BLaER1 (cell line): ENCODE results near the gene TUBB2A.
"Not testable (repeated sequence)": the region's sequence is repeated elsewhere in the genome, so short reads cannot be mapped to it uniquely, and the experiment has no call there.

Source experiments
- H3K27ac ChIP-seq: shearing (Covaris generic); formaldehyde crosslinking; 2 replicates; pipeline ENCODE4 v1.8.1; 2022
- H3K27me3 ChIP-seq: shearing (Covaris generic); formaldehyde crosslinking; 2 replicates; pipeline ENCODE4 v1.8.1; 2022
- H3K36me3 ChIP-seq: shearing (Covaris generic); formaldehyde crosslinking; 2 replicates; pipeline ENCODE4 v1.8.1; 2022
- H3K4me1 ChIP-seq: shearing (Covaris generic); formaldehyde crosslinking; 2 replicates; pipeline ENCODE4 v1.8.1; 2022
- H3K4me2 ChIP-seq: shearing (Covaris generic); formaldehyde crosslinking; 2 replicates; pipeline ENCODE4 v1.8.1; 2022
- H3K4me3 ChIP-seq: shearing (Covaris generic); formaldehyde crosslinking; 2 replicates; pipeline ENCODE4 v1.8.1; 2022
- H3K9ac ChIP-seq: shearing (Covaris generic); formaldehyde crosslinking; 2 replicates; pipeline ENCODE4 v1.8.1; 2022
- H3K9me3 ChIP-seq: shearing (Covaris generic); formaldehyde crosslinking; 2 replicates; pipeline ENCODE4 v1.8.1; 2022
- H4K20me1 ChIP-seq: shearing (Covaris generic); formaldehyde crosslinking; 2 replicates; pipeline ENCODE4 v1.8.1; 2022
- Cebpa-rat ChIP-seq: shearing (Covaris generic); IDR thresholded peaks from 2 replicates; pipeline ENCODE4 v1.8.1; 2022

TUBB2A gene

GRCh38 chr6:3165631-3166534 is 8.5 kb upstream of the TUBB2A start:
- H3K4me1 ChIP-seq = peaks cover 26% of the 10 kb centered on the region
- H3K36me3 ChIP-seq = no peaks in the 10 kb centered on the region
- no peaks in the 10 kb centered on the region for H4K20me1 ChIP-seq
- peaks cover 5% of the 10 kb centered on the region; the same call in 1 of the 2 replicates for H3K9me3 ChIP-seq
- no peaks in the 10 kb centered on the region for H3K27me3 ChIP-seq
- no peak overlapping the region for H3K27ac ChIP-seq
- TF ChIP-seq Cebpa-rat = no peak
- peak overlapping the region; percentile 25 for H3K4me2 ChIP-seq
- no peak overlapping the region for H3K9ac ChIP-seq
- no peak overlapping the region for H3K4me3 ChIP-seq

- H3K36me3 ChIP-seq = no peaks in the 10 kb centered on the region
- no peak overlapping the region for H3K27ac ChIP-seq
- H3K4me3 ChIP-seq = no peak overlapping the region
- H3K9me3 ChIP-seq = no peaks in the 10 kb centered on the region
- no peaks in the 10 kb centered on the region for H4K20me1 ChIP-seq
- H3K9ac ChIP-seq = no peak overlapping the region
- H3K27me3 ChIP-seq = peaks cover 3% of the 10 kb centered on the region; the same call in 1 of the 2 replicates
- H3K4me1 ChIP-seq = peaks cover 33% of the 10 kb centered on the region
- TF ChIP-seq Cebpa-rat = no peak
- no peak overlapping the region for H3K4me2 ChIP-seq
Measured at GRCh38 chr6:3164388-3164787, 7.0 kb upstream of the TUBB2A start.

- peak; percentile 59; the same call in 1 of the 2 replicates for TF ChIP-seq Cebpa-rat
- no peaks in the 10 kb centered on the region for H3K9me3 ChIP-seq
- H3K4me3 ChIP-seq = peak overlapping the region; percentile 75
- no peak overlapping the region for H3K27ac ChIP-seq
- H3K4me1 ChIP-seq = peaks cover 33% of the 10 kb centered on the region
- peaks cover 3% of the 10 kb centered on the region; the same call in 1 of the 2 replicates for H3K27me3 ChIP-seq
- no peaks in the 10 kb centered on the region for H3K36me3 ChIP-seq
- no peak overlapping the region for H3K9ac ChIP-seq
- peak overlapping the region; percentile 84 for H3K4me2 ChIP-seq
- H4K20me1 ChIP-seq = no peaks in the 10 kb centered on the region
Measured at GRCh38 chr6:3163248-3163594, 5.9 kb upstream of the TUBB2A start.

- Histone ChIP-seq H3K9ac (peak overlapping the region; percentile 79), H3K9me3 (no peaks in the 10 kb centered on the region), H3K36me3 (no peaks in the 10 kb centered on the region), H4K20me1 (no peaks in the 10 kb centered on the region), H3K4me2 (peak overlapping the region; percentile 84), H3K27me3 (peaks cover 3% of the 10 kb centered on the region; the same call in 1 of the 2 replicates), H3K4me3 (peak overlapping the region; percentile 75), H3K27ac (peak overlapping the region; percentile 69), H3K4me1 (peaks cover 33% of the 10 kb centered on the region)
- TF ChIP-seq Cebpa-rat = no peak
Measured at GRCh38 chr6:3162565-3163247, 5.4 kb upstream of the TUBB2A start.

GRCh38 chr6:3162067-3162497 is 4.7 kb upstream of the TUBB2A start:
- no peaks in the 10 kb centered on the region for H3K9me3 ChIP-seq
- H4K20me1 ChIP-seq = no peaks in the 10 kb centered on the region
- peaks cover 3% of the 10 kb centered on the region; the same call in 1 of the 2 replicates for H3K27me3 ChIP-seq
- no peak overlapping the region for H3K9ac ChIP-seq
- H3K27ac ChIP-seq = no peak overlapping the region
- peak overlapping the region; percentile 84 for H3K4me2 ChIP-seq
- H3K36me3 ChIP-seq = no peaks in the 10 kb centered on the region
- no peak for TF ChIP-seq Cebpa-rat
- peak overlapping the region; percentile 75; the same call in 1 of the 2 replicates for H3K4me3 ChIP-seq
- H3K4me1 ChIP-seq = peaks cover 33% of the 10 kb centered on the region

GRCh38 chr6:3159805-3160781 is 2.7 kb upstream of the TUBB2A start:
- Histone ChIP-seq H3K27ac (no peak overlapping the region), H3K4me3 (no peak overlapping the region), H3K4me1 (peaks cover 39% of the 10 kb centered on the region), H3K36me3 (peaks cover 6% of the 10 kb centered on the region; the same call in 1 of the 2 replicates), H3K9ac (no peak overlapping the region), H3K4me2 (no peak overlapping the region), H4K20me1 (no peaks in the 10 kb centered on the region), H3K9me3 (no peaks in the 10 kb centered on the region), H3K27me3 (peaks cover 3% of the 10 kb centered on the region; the same call in 1 of the 2 replicates)
- no peak for TF ChIP-seq Cebpa-rat

GRCh38 chr6:3156184-3157130 is 887 bp downstream of the TUBB2A start:
- H3K27ac ChIP-seq = peak overlapping the region; percentile 72; the same call in 1 of the 2 replicates
- H3K9ac ChIP-seq = peak overlapping the region; percentile 79
- H3K4me3 ChIP-seq = peak overlapping the region; percentile 81
- not testable (repeated sequence) for H3K27me3 ChIP-seq, H4K20me1 ChIP-seq, H3K9me3 ChIP-seq, H3K36me3 ChIP-seq
- peak overlapping the region; percentile 99 for H3K4me2 ChIP-seq
- H3K4me1 ChIP-seq = peaks cover 39% of the 10 kb centered on the region

GRCh38 chr6:3155416-3155815 is 1.9 kb downstream of the TUBB2A start:
- not testable (repeated sequence) for H3K36me3 ChIP-seq, H3K9me3 ChIP-seq, H4K20me1 ChIP-seq, H3K27ac ChIP-seq, H3K9ac ChIP-seq, H3K4me3 ChIP-seq, H3K27me3 ChIP-seq, H3K4me2 ChIP-seq
- peaks cover 44% of the 10 kb centered on the region for H3K4me1 ChIP-seq
